ENCODE data around the gene MAST3.

Gene MAST3

DNA sequence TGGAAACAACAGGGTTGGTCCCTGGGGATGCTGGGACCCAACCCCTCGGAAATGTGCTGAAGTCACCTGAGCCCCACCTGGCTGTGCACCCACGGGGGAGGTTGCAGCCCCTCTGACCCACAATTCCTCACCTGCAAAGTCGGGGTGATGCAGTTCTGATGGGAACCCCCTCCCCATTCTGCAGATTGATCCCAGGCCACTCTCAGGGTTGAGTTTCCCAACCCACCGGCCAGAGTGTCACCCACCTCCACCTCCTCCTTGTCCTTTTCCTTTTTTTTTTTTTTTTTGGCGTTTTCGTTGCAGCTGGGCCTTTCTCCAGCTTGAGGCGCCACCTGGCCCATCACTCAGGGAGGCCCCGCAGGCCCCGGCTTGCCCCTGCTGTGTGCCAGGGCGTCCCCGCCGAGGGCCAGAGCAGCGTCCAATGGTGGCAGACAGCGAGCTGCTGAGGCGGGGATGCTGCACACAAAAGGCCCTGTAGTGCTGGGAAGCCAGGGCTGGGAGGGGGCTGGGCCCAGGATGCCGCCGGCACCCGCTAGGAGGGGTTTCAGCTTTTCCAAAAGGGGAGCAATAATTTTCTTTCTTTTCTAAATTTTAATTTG is 60.0 kb downstream of the MAST3 start (continued):
- TF ChIP-seq ZSCAN30 (tag by site-specific recombination; IDR thresholded peaks at IDR 0.05) (0 out of 2 replicates have a peak, but pooled peaks have one; percentile 24), ZNF248 (tag by site-specific recombination; IDR thresholded peaks at IDR 0.05) (no peak), HOXC10 (CRISPR knock-in tag; IDR thresholded peaks at IDR 0.05) (no peak), ZNF211 (tag by site-specific recombination; IDR thresholded peaks at IDR 0.05; ENCODE audit: low read depth) (no peak), ZNF530 (tag by site-specific recombination; IDR thresholded peaks at IDR 0.05; ENCODE audit: low read depth) (no peak), ZFP3 (tag by site-specific recombination; IDR thresholded peaks at IDR 0.05; ENCODE audit: low read depth) (no peak), GLI2 (tag by site-specific recombination; IDR thresholded peaks at IDR 0.05; ENCODE audit: borderline replicate concordance, low read depth) (no peak), ZBTB6 (tag by site-specific recombination; IDR thresholded peaks at IDR 0.05) (no peak), ZNF610 (tag by site-specific recombination; IDR thresholded peaks at IDR 0.05; ENCODE audit: borderline replicate concordance) (0 out of 2 replicates have a peak, but pooled peaks have one; percentile 43), ZBTB48 (tag by site-specific recombination; IDR thresholded peaks at IDR 0.05) (no peak; the same call in none of the 2 replicates), ZIC2 (tag by site-specific recombination; IDR thresholded peaks at IDR 0.05) (peak; percentile 98), PRDM10 (tag by site-specific recombination; IDR thresholded peaks at IDR 0.05) (no peak), SALL2 (tag by site-specific recombination; IDR thresholded peaks at IDR 0.05; ENCODE audit: borderline replicate concordance) (no peak), TRIM28 (IDR thresholded peaks at IDR 0.05; ENCODE audit: borderline replicate concordance, low read length) (no peak; the same call in 1 of the 2 replicates), ZNF19 (tag by site-specific recombination; IDR thresholded peaks at IDR 0.05; ENCODE audit: low read depth) (no peak; the same call in 1 of the 2 replicates), GLI4 (tag by site-specific recombination; IDR thresholded peaks at IDR 0.05) (no peak), ZNF585B (tag by site-specific recombination; IDR thresholded peaks at IDR 0.05) (no peak), ZNF571 (tag by site-specific recombination; IDR thresholded peaks at IDR 0.05) (no peak), ZSCAN4 (tag by site-specific recombination; IDR thresholded peaks at IDR 0.05) (no peak), ZNF366 (tag by site-specific recombination; conservative IDR thresholded peaks at IDR 0.05) (no peak), ZFP41 (tag by site-specific recombination; IDR thresholded peaks at IDR 0.05; ENCODE audit: borderline replicate concordance) (no peak), ZNF184 (tag by site-specific recombination; IDR thresholded peaks at IDR 0.05) (no peak), ZNF114 (tag by site-specific recombination; IDR thresholded peaks at IDR 0.05) (no peak), SCRT1 (tag by site-specific recombination; IDR thresholded peaks at IDR 0.05; ENCODE audit: borderline replicate concordance) (no peak), ZNF768 (tag by site-specific recombination; IDR thresholded peaks at IDR 0.05) (peak; percentile 45; the same call in 1 of the 2 replicates), ZNF223 (tag by site-specific recombination; IDR thresholded peaks at IDR 0.05) (no peak), ZNF747 (tag by site-specific recombination; IDR thresholded peaks at IDR 0.05) (no peak), ZNF302 (tag by site-specific recombination; IDR thresholded peaks at IDR 0.05; ENCODE audit: low read depth) (no peak)
- TF ChIP-seq, protein P1, sequence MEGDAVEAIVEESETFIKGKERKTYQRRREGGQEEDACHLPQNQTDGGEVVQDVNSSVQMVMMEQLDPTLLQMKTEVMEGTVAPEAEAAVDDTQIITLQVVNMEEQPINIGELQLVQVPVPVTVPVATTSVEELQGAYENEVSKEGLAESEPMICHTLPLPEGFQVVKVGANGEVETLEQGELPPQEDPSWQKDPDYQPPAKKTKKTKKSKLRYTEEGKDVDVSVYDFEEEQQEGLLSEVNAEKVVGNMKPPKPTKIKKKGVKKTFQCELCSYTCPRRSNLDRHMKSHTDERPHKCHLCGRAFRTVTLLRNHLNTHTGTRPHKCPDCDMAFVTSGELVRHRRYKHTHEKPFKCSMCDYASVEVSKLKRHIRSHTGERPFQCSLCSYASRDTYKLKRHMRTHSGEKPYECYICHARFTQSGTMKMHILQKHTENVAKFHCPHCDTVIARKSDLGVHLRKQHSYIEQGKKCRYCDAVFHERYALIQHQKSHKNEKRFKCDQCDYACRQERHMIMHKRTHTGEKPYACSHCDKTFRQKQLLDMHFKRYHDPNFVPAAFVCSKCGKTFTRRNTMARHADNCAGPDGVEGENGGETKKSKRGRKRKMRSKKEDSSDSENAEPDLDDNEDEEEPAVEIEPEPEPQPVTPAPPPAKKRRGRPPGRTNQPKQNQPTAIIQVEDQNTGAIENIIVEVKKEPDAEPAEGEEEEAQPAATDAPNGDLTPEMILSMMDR (tag by site-specific recombination; IDR thresholded peaks at IDR 0.05): peak; percentile 66
- TF ChIP-seq, protein P2, sequence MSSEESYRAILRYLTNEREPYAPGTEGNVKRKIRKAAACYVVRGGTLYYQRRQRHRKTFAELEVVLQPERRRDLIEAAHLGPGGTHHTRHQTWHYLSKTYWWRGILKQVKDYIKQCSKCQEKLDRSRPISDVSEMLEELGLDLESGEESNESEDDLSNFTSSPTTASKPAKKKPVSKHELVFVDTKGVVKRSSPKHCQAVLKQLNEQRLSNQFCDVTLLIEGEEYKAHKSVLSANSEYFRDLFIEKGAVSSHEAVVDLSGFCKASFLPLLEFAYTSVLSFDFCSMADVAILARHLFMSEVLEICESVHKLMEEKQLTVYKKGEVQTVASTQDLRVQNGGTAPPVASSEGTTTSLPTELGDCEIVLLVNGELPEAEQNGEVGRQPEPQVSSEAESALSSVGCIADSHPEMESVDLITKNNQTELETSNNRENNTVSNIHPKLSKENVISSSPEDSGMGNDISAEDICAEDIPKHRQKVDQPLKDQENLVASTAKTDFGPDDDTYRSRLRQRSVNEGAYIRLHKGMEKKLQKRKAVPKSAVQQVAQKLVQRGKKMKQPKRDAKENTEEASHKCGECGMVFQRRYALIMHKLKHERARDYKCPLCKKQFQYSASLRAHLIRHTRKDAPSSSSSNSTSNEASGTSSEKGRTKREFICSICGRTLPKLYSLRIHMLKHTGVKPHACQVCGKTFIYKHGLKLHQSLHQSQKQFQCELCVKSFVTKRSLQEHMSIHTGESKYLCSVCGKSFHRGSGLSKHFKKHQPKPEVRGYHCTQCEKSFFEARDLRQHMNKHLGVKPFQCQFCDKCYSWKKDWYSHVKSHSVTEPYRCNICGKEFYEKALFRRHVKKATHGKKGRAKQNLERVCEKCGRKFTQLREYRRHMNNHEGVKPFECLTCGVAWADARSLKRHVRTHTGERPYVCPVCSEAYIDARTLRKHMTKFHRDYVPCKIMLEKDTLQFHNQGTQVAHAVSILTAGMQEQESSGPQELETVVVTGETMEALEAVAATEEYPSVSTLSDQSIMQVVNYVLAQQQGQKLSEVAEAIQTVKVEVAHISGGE (tag by site-specific recombination; conservative IDR thresholded peaks at IDR 0.05; ENCODE audit: low read depth): no peak

Data from HEK293 (cell line).